H1 (cell line): ENCODE data around the gene MKI67. TPM values are rescaled to one million over a fixed set of nuclear protein-coding genes. Genes with fewer than 3 reads are reported as not detected.

ENCODE experiments used
- CTBP2 ChIP-seq: IDR thresholded peaks from 2 replicates; pipeline ENCODE4 v1.7.0; 2011; ENCODE audit warnings: borderline replicate concordance, mild to moderate bottlenecking, moderate library complexity, mixed read lengths, low read length; ENCODE audit not compliant: insufficient read depth, insufficient read length
- POU5F1 ChIP-seq: IDR thresholded peaks from 2 replicates; pipeline ENCODE4 v1.6.1; 2011; ENCODE audit warnings: low read depth, mild to moderate bottlenecking, low read length, moderate library complexity
- polyA plus RNA-seq, 7 experiments: library from polyadenylated mRNA; depleted of rRNA in 3 of 7; stranded (reverse) in 5 of 7; unstranded in 2 of 7; fragments of >200 nt in 5 of 7; fragments of 200-250 nt in 2 of 7; gene quantifications; 1 replicate in 5 of 7; 2 replicates in 1 of 7; 4 replicates in 1 of 7; pipeline versions ENCODE4 v1.2.1 to v1.2.3, GENCODE V29; 2011 to 2013; ENCODE audit warnings: missing spikeins in 2 of 7, mixed read lengths in 2 of 7
- total RNA-seq: library from RNA; stranded (reverse); fragmentation: NEBNext Ultra II Directional; extraction: Animal tissue kit (Norgen Biotek cat#: 25700); gene quantifications from 2 replicates; pipeline ENCODE4 v1.2.1, GENCODE V29; 2021
- TF ChIP-seq, protein P1 (sequence below), 3 experiments: IDR thresholded peaks; 1 replicate in 2 of 3; 2 replicates in 1 of 3; pipeline versions ENCODE4 v1.5.1 to v1.6.1; 2011; ENCODE audit warnings: low read length in 3 of 3, mild to moderate bottlenecking in 3 of 3, inconsistent platforms in 2 of 3, low read depth in 1 of 3, moderate library complexity in 1 of 3; ENCODE audit not compliant: insufficient read depth in 1 of 3; ENCODE audit errors: control extremely low read depth in 1 of 3
- TF ChIP-seq, protein P2 (sequence below): IDR thresholded peaks from 2 replicates; pipeline ENCODE4 v1.6.1; 2012; ENCODE audit warnings: inconsistent platforms

The MKI67 gene
- total and polyA plus RNA-seq, 2 of the 8 experiments (the other 6 are each of a cell fraction or from before 2014, with no cell fraction given), result 15.8 to 85.1 TPM

DNA sequence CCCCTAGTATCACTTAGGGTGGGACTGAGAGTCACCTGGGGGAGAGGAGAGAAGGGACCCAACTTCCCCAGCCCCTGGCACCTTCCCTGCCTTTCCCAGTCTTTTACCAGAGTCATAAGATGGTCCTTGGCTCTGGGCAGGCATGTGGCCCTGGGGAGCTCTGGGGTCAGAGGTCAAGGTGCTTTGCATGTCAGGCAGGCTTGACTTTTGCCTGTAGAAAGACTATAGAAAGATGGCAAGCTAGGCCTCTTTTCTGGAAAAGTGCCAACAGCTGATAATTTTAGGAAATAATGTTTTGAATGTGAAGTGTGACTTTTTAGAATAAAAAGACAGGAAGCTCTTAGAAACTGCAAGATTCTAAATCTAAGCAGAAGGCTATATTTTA lies 67.5 kb downstream of the MKI67 start (continued):
- TF ChIP-seq, protein P1, sequence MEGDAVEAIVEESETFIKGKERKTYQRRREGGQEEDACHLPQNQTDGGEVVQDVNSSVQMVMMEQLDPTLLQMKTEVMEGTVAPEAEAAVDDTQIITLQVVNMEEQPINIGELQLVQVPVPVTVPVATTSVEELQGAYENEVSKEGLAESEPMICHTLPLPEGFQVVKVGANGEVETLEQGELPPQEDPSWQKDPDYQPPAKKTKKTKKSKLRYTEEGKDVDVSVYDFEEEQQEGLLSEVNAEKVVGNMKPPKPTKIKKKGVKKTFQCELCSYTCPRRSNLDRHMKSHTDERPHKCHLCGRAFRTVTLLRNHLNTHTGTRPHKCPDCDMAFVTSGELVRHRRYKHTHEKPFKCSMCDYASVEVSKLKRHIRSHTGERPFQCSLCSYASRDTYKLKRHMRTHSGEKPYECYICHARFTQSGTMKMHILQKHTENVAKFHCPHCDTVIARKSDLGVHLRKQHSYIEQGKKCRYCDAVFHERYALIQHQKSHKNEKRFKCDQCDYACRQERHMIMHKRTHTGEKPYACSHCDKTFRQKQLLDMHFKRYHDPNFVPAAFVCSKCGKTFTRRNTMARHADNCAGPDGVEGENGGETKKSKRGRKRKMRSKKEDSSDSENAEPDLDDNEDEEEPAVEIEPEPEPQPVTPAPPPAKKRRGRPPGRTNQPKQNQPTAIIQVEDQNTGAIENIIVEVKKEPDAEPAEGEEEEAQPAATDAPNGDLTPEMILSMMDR (IDR thresholded peaks at IDR 0.05; ENCODE audit: control extremely low read depth in 1 of 3, insufficient read depth in 1 of 3, low read depth in 1 of 3, low read length in 3 of 3), result no peak
- TF ChIP-seq POU5F1, result no peak
- TF ChIP-seq, protein P2, sequence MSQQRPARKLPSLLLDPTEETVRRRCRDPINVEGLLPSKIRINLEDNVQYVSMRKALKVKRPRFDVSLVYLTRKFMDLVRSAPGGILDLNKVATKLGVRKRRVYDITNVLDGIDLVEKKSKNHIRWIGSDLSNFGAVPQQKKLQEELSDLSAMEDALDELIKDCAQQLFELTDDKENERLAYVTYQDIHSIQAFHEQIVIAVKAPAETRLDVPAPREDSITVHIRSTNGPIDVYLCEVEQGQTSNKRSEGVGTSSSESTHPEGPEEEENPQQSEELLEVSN, result no peak
- TF ChIP-seq CTBP2, result no peak
